CD14-positive monocyte (primary cell): ENCODE measurements around the gene MAB21L4. TPM values are rescaled to one million over a fixed set of nuclear protein-coding genes. Genes with fewer than 3 reads are reported as not detected.

Source experiments
- DNase-seq, 3 donors: peaks; one replicate each; pipeline ENCODE4 v3.0.0-alpha.2; 2011 to 2022
- H2AFZ ChIP-seq: 2 replicates; pipeline ENCODE4 v1.6.0; 2012; ENCODE audit warnings: mild to moderate bottlenecking, low read depth, low read length, inconsistent platforms; ENCODE audit not compliant: insufficient read depth, poor library complexity, severe bottlenecking
- H3K27ac ChIP-seq, 2 donors: 1 replicate in 1 of 2; 2 replicates in 1 of 2; pipeline ENCODE4 v1.5.1; 2012 to 2013; ENCODE audit warnings: low read length in 2 of 2, control low read depth in 1 of 2, inconsistent platforms in 1 of 2, low read depth in 1 of 2, mild to moderate bottlenecking in 1 of 2
- H3K27me3 ChIP-seq, 2 donors: one replicate each; pipeline versions ENCODE4 v1.6.0 to v1.6.1; 2011 to 2013; ENCODE audit warnings: low read length in 2 of 2; ENCODE audit not compliant: control insufficient read depth in 2 of 2, insufficient read depth in 2 of 2
- H3K36me3 ChIP-seq, 2 donors: replicated peaks in 1 of 2; 1 replicate in 1 of 2; 2 replicates in 1 of 2; pipeline versions ENCODE4 v1.5.1 to v1.6.1; 2012 to 2013; ENCODE audit warnings: low read length in 2 of 2, control low read depth in 1 of 2, inconsistent platforms in 1 of 2, mild to moderate bottlenecking in 1 of 2; ENCODE audit not compliant: insufficient read depth in 2 of 2, control insufficient read depth in 1 of 2
- H3K4me1 ChIP-seq, 2 donors: 1 replicate in 1 of 2; 2 replicates in 1 of 2; pipeline versions ENCODE4 v1.5.1 to v1.6.1; 2012 to 2013; ENCODE audit warnings: low read length in 2 of 2, control low read depth in 1 of 2, inconsistent platforms in 1 of 2, mild to moderate bottlenecking in 1 of 2, moderate library complexity in 1 of 2; ENCODE audit not compliant: insufficient read depth in 2 of 2, control insufficient read depth in 1 of 2
- H3K4me2 ChIP-seq: replicated peaks from 2 replicates; pipeline ENCODE3; 2012; ENCODE audit warnings: low read length, moderate library complexity, mild to moderate bottlenecking; ENCODE audit not compliant: poor library complexity, severe bottlenecking; ENCODE audit errors: extremely low read depth
- H3K4me3 ChIP-seq, 3 experiments: fragments of 200-600 bp in 1 of 3; sonication (generic) in 1 of 3; replicated peaks in 1 of 3; 1 replicate in 2 of 3; 2 replicates in 1 of 3; pipeline ENCODE4 v1.5.1; 2011 to 2013; ENCODE audit warnings: low read length in 3 of 3, mild to moderate bottlenecking in 3 of 3, control low read depth in 2 of 3, low read depth in 2 of 3, inconsistent platforms in 1 of 3, moderate library complexity in 1 of 3
- H3K79me2 ChIP-seq: 2 replicates; pipeline ENCODE4 v1.6.0; 2012; ENCODE audit warnings: mild to moderate bottlenecking, control low read depth, inconsistent platforms, low read length, moderate library complexity; ENCODE audit not compliant: insufficient read depth
- H3K9ac ChIP-seq: 2 replicates; pipeline ENCODE4 v1.6.0; 2017; ENCODE audit warnings: low read length, mild to moderate bottlenecking; ENCODE audit not compliant: insufficient read depth, poor library complexity, severe bottlenecking
- H3K9me3 ChIP-seq, 2 donors: replicated peaks in 1 of 2; 1 replicate in 1 of 2; 2 replicates in 1 of 2; pipeline versions ENCODE4 v1.5.1 to v1.6.1; 2012 to 2013; ENCODE audit warnings: low read length in 2 of 2, control low read depth in 1 of 2; ENCODE audit not compliant: control insufficient read depth in 1 of 2, insufficient read depth in 1 of 2
- H4K20me1 ChIP-seq: 2 replicates; pipeline ENCODE4 v1.6.0; 2012; ENCODE audit warnings: mild to moderate bottlenecking, low read length, control low read depth, moderate library complexity; ENCODE audit not compliant: insufficient read depth
- H3K27ac Mint-ChIP-seq, 7 donors: one replicate each; pipeline ENCODE4 v1.8.0; 2020; ENCODE audit warnings: mild to moderate bottlenecking in 7 of 7, mixed read lengths in 7 of 7, moderate library complexity in 6 of 7, inconsistent platforms in 2 of 7
- H3K27me3 Mint-ChIP-seq, 3 donors: one replicate each; pipeline ENCODE4 v1.8.0; 2021 to 2022; ENCODE audit warnings: low read depth in 3 of 3, mild to moderate bottlenecking in 3 of 3, mixed read lengths in 3 of 3, moderate library complexity in 3 of 3, inconsistent platforms in 1 of 3
- H3K36me3 Mint-ChIP-seq, 2 donors: one replicate each; pipeline ENCODE4 v1.8.0; 2020; ENCODE audit warnings: mixed read lengths in 2 of 2, inconsistent platforms in 1 of 2, mild to moderate bottlenecking in 1 of 2
- H3K4me1 Mint-ChIP-seq: one replicate; pipeline ENCODE4 v1.8.0; 2020; ENCODE audit warnings: mild to moderate bottlenecking, mixed read lengths
- H3K4me3 Mint-ChIP-seq, 2 donors: one replicate each; pipeline ENCODE4 v1.8.0; 2020; ENCODE audit warnings: mild to moderate bottlenecking in 2 of 2, mixed read lengths in 2 of 2, moderate library complexity in 1 of 2
- H3K9me3 Mint-ChIP-seq, 7 donors: one replicate each; pipeline ENCODE4 v1.8.0; 2020 to 2022; ENCODE audit warnings: mixed read lengths in 7 of 7, mild to moderate bottlenecking in 6 of 7, moderate library complexity in 6 of 7, inconsistent platforms in 2 of 7
- WGBS: methylation state at CpG from one replicate; pipeline ENCODE4 v1.1.5; 2013; ENCODE audit warnings: missing lambda C conversion rate; ENCODE audit not compliant: insufficient coverage; 5-methylcytosine and 5-hydroxymethylcytosine counted together
- intact Hi-C, 2 donors: fragments of 100-400 bp; cut with micrococcal nuclease; formaldehyde crosslinking; loops; one replicate each; pipeline versions ENCODE4 v1.15.0 to v1.15.1; 2023
- polyA plus RNA-seq, 3 donors: library from polyadenylated mRNA; depleted of rRNA in 1 of 3; unstranded in 2 of 3; stranded (reverse) in 1 of 3; fragments of 300-500 nt in 2 of 3; fragments of >200 nt in 1 of 3; fragmentation: Illumina TruSeq in 2 of 3; gene quantifications; 1 replicate in 2 of 3; 2 replicates in 1 of 3; pipeline ENCODE4 v1.2.3, GENCODE V29; 2012 to 2021
- TF ChIP-seq, protein P1 (sequence below): fragments of 200-600 bp; IDR thresholded peaks from one replicate; pipeline ENCODE4 v1.8.0; 2022; ENCODE audit warnings: antibody characterized with exemption, mild to moderate bottlenecking

Gene MAB21L4
- polyA plus RNA-seq, 3 donors, result not detected

DNA sequence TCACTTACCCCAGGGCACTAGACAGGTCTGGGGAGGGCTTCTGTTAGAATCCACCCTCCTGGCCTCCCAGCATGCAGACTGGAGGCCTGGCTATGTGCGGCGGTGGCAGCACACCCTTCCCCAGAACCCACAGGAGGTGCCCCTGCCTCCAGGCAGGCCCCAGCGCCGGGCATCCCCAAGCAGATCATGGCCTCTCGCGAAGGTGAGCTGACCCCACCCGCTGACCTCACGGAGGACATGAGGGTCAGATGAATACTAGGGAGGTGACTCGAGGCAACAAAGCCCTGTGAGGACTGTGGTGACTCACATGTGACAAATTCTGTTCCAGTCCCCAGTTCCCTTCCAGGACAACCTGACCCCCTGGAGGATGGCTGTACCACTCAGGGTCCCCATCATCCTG is 1.9 kb downstream of the MAB21L4 start:
- no peaks in the 10 kb centered on the region for H3K79me2 ChIP-seq
- no peaks in the 10 kb centered on the region for H3K27me3 ChIP-seq
- H3K9me3 Mint-ChIP-seq, result no peaks in the 10 kb centered on the region
- no peaks in the 10 kb centered on the region for H4K20me1 ChIP-seq
- no peak for DNase-seq
- H2AFZ ChIP-seq, result no peak overlapping the region
- no peaks in the 10 kb centered on the region for H3K36me3 Mint-ChIP-seq
- TF ChIP-seq, protein P1, sequence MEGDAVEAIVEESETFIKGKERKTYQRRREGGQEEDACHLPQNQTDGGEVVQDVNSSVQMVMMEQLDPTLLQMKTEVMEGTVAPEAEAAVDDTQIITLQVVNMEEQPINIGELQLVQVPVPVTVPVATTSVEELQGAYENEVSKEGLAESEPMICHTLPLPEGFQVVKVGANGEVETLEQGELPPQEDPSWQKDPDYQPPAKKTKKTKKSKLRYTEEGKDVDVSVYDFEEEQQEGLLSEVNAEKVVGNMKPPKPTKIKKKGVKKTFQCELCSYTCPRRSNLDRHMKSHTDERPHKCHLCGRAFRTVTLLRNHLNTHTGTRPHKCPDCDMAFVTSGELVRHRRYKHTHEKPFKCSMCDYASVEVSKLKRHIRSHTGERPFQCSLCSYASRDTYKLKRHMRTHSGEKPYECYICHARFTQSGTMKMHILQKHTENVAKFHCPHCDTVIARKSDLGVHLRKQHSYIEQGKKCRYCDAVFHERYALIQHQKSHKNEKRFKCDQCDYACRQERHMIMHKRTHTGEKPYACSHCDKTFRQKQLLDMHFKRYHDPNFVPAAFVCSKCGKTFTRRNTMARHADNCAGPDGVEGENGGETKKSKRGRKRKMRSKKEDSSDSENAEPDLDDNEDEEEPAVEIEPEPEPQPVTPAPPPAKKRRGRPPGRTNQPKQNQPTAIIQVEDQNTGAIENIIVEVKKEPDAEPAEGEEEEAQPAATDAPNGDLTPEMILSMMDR, result no peak
- no peaks in the 10 kb centered on the region for H3K9me3 ChIP-seq
- no peaks in the 10 kb centered on the region for H3K4me1 Mint-ChIP-seq
- no peak overlapping the region for H3K27ac Mint-ChIP-seq
- WGBS, result 89% methylated on average over 7 of the region's 9 CpGs
- no peaks in the 10 kb centered on the region for H3K36me3 ChIP-seq
- intact Hi-C loops, result no loop called here
- no peak overlapping the region for H3K4me3 ChIP-seq
- H3K4me2 ChIP-seq, result no peak overlapping the region
- no peak overlapping the region for H3K4me3 Mint-ChIP-seq
- no peak overlapping the region for H3K9ac ChIP-seq
- H3K27ac ChIP-seq, result no peak overlapping the region
- H3K4me1 ChIP-seq, result no peaks in the 10 kb centered on the region
- peaks cover 2 to 5% (median 3%) of the 10 kb centered on the region in 3 donors for H3K27me3 Mint-ChIP-seq

DNA sequence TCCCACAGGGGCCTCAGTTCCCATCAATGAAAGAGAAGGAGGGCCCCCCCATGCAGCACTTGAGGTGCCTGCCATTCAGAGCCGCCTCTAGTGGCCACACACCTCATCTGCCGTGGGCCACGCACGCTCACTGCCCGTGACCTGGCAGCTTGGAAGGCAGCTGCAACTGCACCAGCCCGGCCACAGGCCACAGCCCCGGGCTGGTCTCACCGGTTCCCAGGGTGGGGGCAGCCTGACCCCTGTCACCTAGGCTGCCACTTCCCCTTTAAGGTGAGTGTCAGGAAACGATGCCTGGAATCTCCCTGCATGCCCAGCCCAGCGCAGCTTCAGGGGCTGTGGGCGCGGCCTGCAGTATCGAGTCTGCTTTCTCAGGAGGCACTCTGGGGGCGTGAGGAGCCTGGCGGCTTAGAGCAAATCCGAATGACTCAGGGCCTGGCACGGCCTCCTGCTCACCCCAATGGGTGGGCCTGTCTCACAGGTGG is 2.6 kb downstream of the MAB21L4 start:
- intact Hi-C loops, result no loop called here
- peaks cover 0 to 5% (median 3%) of the 10 kb centered on the region in 3 donors for H3K27me3 Mint-ChIP-seq
- no peak overlapping the region for H3K9ac ChIP-seq
- TF ChIP-seq, protein P1, result no peak
- H4K20me1 ChIP-seq, result no peaks in the 10 kb centered on the region
- H3K4me2 ChIP-seq, result no peak overlapping the region
- no peaks in the 10 kb centered on the region for H3K36me3 ChIP-seq
- no peaks in the 10 kb centered on the region for H3K9me3 ChIP-seq
- H3K27ac ChIP-seq, result no peak overlapping the region
- H3K27ac Mint-ChIP-seq, result no peak overlapping the region
- DNase-seq, result no peak
- no peaks in the 10 kb centered on the region for H3K4me1 ChIP-seq
- no peaks in the 10 kb centered on the region for H3K36me3 Mint-ChIP-seq
- no peaks in the 10 kb centered on the region for H3K79me2 ChIP-seq
- H3K4me3 Mint-ChIP-seq, result no peak overlapping the region
- no peak overlapping the region for H3K4me3 ChIP-seq
- no peaks in the 10 kb centered on the region for H3K27me3 ChIP-seq
- no peaks in the 10 kb centered on the region for H3K9me3 Mint-ChIP-seq
- no peak overlapping the region for H2AFZ ChIP-seq
- WGBS, result 73% methylated on average over 15 of the region's 17 CpGs
- H3K4me1 Mint-ChIP-seq, result no peaks in the 10 kb centered on the region
